ENCODE results near the gene CAPNS2.

Gene CAPNS2

GRCh38 chr16:55568207-55568606, 1.7 kb downstream of the CAPNS2 start:
- TF ChIP-seq POLR2A (IDR thresholded peaks at IDR 0.05; ENCODE audit: low read depth, low read length) (no peak), POLR2AphosphoS5 (IDR thresholded peaks at IDR 0.05; ENCODE audit: low read depth, low read length) (no peak), TAF1 (IDR thresholded peaks at IDR 0.05; ENCODE audit: borderline replicate concordance, low read depth, low read length) (no peak)
- DNase-seq (ENCODE audit: insufficient read length) = no peak
- no peak for FAIRE-seq

- FAIRE-seq = no peak
- DNase-seq (ENCODE audit: insufficient read length) = no peak
- no peak for TF ChIP-seq TAF1 (IDR thresholded peaks at IDR 0.05; ENCODE audit: borderline replicate concordance, low read depth, low read length)
- TF ChIP-seq POLR2A (IDR thresholded peaks at IDR 0.05; ENCODE audit: low read depth, low read length) = no peak
- TF ChIP-seq POLR2AphosphoS5 (IDR thresholded peaks at IDR 0.05; ENCODE audit: low read depth, low read length) = no peak
These were observed 2.5 kb downstream of the CAPNS2 start for GRCh38 chr16:55569025-55569424.

GRCh38 chr16:55570159-55570558, 3.7 kb downstream of the CAPNS2 start:
- no peak for FAIRE-seq
- no peak for TF ChIP-seq TAF1 (IDR thresholded peaks at IDR 0.05; ENCODE audit: borderline replicate concordance, low read depth, low read length)
- TF ChIP-seq POLR2A (IDR thresholded peaks at IDR 0.05; ENCODE audit: low read depth, low read length) = no peak
- no peak for TF ChIP-seq POLR2AphosphoS5 (IDR thresholded peaks at IDR 0.05; ENCODE audit: low read depth, low read length)
- DNase-seq (ENCODE audit: insufficient read length) = no peak

- DNase-seq (ENCODE audit: insufficient read length) = no peak
- TF ChIP-seq POLR2A (IDR thresholded peaks at IDR 0.05; ENCODE audit: low read depth, low read length) = no peak
- TF ChIP-seq TAF1 (IDR thresholded peaks at IDR 0.05; ENCODE audit: borderline replicate concordance, low read depth, low read length) = no peak
- no peak for TF ChIP-seq POLR2AphosphoS5 (IDR thresholded peaks at IDR 0.05; ENCODE audit: low read depth, low read length)
- no peak for FAIRE-seq
These were observed 4.9 kb downstream of the CAPNS2 start for GRCh38 chr16:55571191-55571897.

GRCh38 chr16:55572439-55572838, 6.0 kb downstream of the CAPNS2 start:
- no peak for DNase-seq (ENCODE audit: insufficient read length)
- no peak for FAIRE-seq
- TF ChIP-seq TAF1 (IDR thresholded peaks at IDR 0.05; ENCODE audit: borderline replicate concordance, low read depth, low read length) (no peak), POLR2A (IDR thresholded peaks at IDR 0.05; ENCODE audit: low read depth, low read length) (no peak), POLR2AphosphoS5 (IDR thresholded peaks at IDR 0.05; ENCODE audit: low read depth, low read length) (no peak)

GRCh38 chr16:55574811-55575210, 8.3 kb downstream of the CAPNS2 start:
- FAIRE-seq (no peak), DNase-seq (ENCODE audit: insufficient read length) (no peak)
- TF ChIP-seq POLR2AphosphoS5 (IDR thresholded peaks at IDR 0.05; ENCODE audit: low read depth, low read length) (no peak), TAF1 (IDR thresholded peaks at IDR 0.05; ENCODE audit: borderline replicate concordance, low read depth, low read length) (no peak), POLR2A (IDR thresholded peaks at IDR 0.05; ENCODE audit: low read depth, low read length) (no peak)

GRCh38 chr16:55575496-55575895, 9.0 kb downstream of the CAPNS2 start:
- FAIRE-seq (no peak), DNase-seq (ENCODE audit: insufficient read length) (no peak)
- TF ChIP-seq POLR2A (IDR thresholded peaks at IDR 0.05; ENCODE audit: low read depth, low read length) (no peak), POLR2AphosphoS5 (IDR thresholded peaks at IDR 0.05; ENCODE audit: low read depth, low read length) (no peak), TAF1 (IDR thresholded peaks at IDR 0.05; ENCODE audit: borderline replicate concordance, low read depth, low read length) (no peak)

- no peak for TF ChIP-seq TAF1 (IDR thresholded peaks at IDR 0.05; ENCODE audit: borderline replicate concordance, low read depth, low read length)
- TF ChIP-seq POLR2AphosphoS5 (IDR thresholded peaks at IDR 0.05; ENCODE audit: low read depth, low read length) = no peak
- TF ChIP-seq POLR2A (IDR thresholded peaks at IDR 0.05; ENCODE audit: low read depth, low read length) = no peak
- DNase-seq (ENCODE audit: insufficient read length) (no peak), FAIRE-seq (no peak)
These were observed 9.9 kb downstream of the CAPNS2 start for GRCh38 chr16:55576384-55576783.

GRCh38 chr16:55577887-55578286, 11.4 kb downstream of the CAPNS2 start:
- no peak for DNase-seq (ENCODE audit: insufficient read length)
- FAIRE-seq = no peak
- TF ChIP-seq POLR2A (IDR thresholded peaks at IDR 0.05; ENCODE audit: low read depth, low read length) = no peak

- TF ChIP-seq POLR2AphosphoS5 (IDR thresholded peaks at IDR 0.05; ENCODE audit: low read depth, low read length) (no peak), TAF1 (IDR thresholded peaks at IDR 0.05; ENCODE audit: borderline replicate concordance, low read depth, low read length) (no peak), POLR2A (IDR thresholded peaks at IDR 0.05; ENCODE audit: low read depth, low read length) (no peak)
- DNase-seq (ENCODE audit: insufficient read length) = no peak
- no peak for FAIRE-seq
These were observed 19.1 kb downstream of the CAPNS2 start for GRCh38 chr16:55585631-55586030.

GRCh38 chr16:55588799-55589198, 22.3 kb downstream of the CAPNS2 start:
- no peak for FAIRE-seq
- DNase-seq (ENCODE audit: insufficient read length) = no peak
- no peak for TF ChIP-seq TAF1 (IDR thresholded peaks at IDR 0.05; ENCODE audit: borderline replicate concordance, low read depth, low read length)
- no peak for TF ChIP-seq POLR2A (IDR thresholded peaks at IDR 0.05; ENCODE audit: low read depth, low read length)
- TF ChIP-seq POLR2AphosphoS5 (IDR thresholded peaks at IDR 0.05; ENCODE audit: low read depth, low read length) = no peak

- TF ChIP-seq POLR2A (IDR thresholded peaks at IDR 0.05; ENCODE audit: low read depth, low read length) = no peak
- no peak for TF ChIP-seq TAF1 (IDR thresholded peaks at IDR 0.05; ENCODE audit: borderline replicate concordance, low read depth, low read length)
- no peak for TF ChIP-seq POLR2AphosphoS5 (IDR thresholded peaks at IDR 0.05; ENCODE audit: low read depth, low read length)
- FAIRE-seq (no peak), DNase-seq (ENCODE audit: insufficient read length) (no peak)
These were observed 25.8 kb downstream of the CAPNS2 start for GRCh38 chr16:55592306-55592705.
